Measurements from ENCODE around the gene PHF2.

DNA sequence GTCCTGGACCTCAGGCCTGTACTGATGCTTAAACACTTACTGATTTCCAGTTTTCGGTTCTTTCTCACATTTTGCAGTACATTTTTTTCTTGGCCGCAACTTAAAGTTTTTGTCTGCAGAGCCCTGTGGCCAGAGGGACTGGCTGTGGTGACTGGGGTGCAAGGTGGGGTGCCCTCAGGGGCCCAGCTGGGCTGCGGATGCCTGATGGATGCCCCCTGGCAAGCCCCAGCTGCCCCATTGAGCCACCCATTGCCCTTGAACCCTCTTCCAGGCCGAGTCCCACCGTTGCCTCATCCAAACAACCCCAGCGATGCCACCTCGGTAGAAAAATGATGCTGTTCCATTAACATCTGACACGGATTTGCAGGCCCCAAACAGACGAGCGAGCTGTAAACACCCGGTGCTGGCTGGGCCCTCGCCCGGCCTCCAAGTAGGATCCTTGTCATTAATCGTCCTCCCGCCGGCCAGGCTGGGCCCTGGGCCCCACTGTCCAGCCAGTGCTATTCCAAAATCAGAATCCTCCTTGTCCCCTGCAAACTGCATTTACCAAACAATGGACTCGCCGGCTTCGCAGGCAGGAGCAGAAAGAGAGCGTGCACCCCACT is 107.9 kb downstream of the PHF2 start:
- no peak for TF ChIP-seq EZH2 (IDR thresholded peaks at IDR 0.05; ENCODE audit: low read depth)
- TF ChIP-seq, protein P1, sequence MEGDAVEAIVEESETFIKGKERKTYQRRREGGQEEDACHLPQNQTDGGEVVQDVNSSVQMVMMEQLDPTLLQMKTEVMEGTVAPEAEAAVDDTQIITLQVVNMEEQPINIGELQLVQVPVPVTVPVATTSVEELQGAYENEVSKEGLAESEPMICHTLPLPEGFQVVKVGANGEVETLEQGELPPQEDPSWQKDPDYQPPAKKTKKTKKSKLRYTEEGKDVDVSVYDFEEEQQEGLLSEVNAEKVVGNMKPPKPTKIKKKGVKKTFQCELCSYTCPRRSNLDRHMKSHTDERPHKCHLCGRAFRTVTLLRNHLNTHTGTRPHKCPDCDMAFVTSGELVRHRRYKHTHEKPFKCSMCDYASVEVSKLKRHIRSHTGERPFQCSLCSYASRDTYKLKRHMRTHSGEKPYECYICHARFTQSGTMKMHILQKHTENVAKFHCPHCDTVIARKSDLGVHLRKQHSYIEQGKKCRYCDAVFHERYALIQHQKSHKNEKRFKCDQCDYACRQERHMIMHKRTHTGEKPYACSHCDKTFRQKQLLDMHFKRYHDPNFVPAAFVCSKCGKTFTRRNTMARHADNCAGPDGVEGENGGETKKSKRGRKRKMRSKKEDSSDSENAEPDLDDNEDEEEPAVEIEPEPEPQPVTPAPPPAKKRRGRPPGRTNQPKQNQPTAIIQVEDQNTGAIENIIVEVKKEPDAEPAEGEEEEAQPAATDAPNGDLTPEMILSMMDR (conservative IDR thresholded peaks at IDR 0.05) = no peak
